Adrenal gland (tissue), 5 donors: Measurements from ENCODE around the gene MARVELD3.

Experiments used
- POLR2A ChIP-seq, 2 donors: fragments of 450-650 bp; IDR thresholded peaks; one replicate each; pipeline ENCODE4 v1.6.1; 2017; ENCODE audit warnings: antibody characterized with exemption in 2 of 2, mild to moderate bottlenecking in 2 of 2, moderate library complexity in 1 of 2
- TF ChIP-seq, protein P1 (sequence below), 6 experiments: fragments of 450-650 bp in 4 of 6; fragments of 200-600 bp in 2 of 6; sonication (generic) in 1 of 6; IDR thresholded peaks; 1 replicate in 5 of 6; 2 replicates in 1 of 6; pipeline versions ENCODE4 v1.5.1 to v1.8.0; 2016 to 2021; ENCODE audit warnings: antibody characterized with exemption in 6 of 6, mild to moderate bottlenecking in 2 of 6, moderate library complexity in 1 of 6
- donor health status: DM: no; HTN: no; CAD: no.

DNA sequence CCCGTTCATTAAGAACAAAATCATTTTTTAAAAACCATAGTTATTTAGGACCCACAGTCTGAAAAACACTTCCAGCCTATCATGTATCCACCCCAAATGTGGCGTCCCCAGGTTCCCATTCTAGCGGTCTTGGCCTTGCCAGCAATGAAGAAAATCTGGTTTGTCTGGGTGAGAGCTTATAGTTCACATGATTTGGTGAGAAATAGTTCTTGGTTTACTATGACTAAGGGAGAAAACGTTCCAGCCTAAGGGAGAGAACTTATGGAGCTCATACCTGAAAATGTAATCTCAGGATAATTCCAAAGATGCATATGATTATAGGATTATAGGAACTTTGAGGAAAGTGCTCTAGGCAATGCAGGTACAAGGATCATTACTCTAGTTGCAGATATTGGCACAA is 4.8 kb downstream of the MARVELD3 start:
- TF ChIP-seq, protein P1, sequence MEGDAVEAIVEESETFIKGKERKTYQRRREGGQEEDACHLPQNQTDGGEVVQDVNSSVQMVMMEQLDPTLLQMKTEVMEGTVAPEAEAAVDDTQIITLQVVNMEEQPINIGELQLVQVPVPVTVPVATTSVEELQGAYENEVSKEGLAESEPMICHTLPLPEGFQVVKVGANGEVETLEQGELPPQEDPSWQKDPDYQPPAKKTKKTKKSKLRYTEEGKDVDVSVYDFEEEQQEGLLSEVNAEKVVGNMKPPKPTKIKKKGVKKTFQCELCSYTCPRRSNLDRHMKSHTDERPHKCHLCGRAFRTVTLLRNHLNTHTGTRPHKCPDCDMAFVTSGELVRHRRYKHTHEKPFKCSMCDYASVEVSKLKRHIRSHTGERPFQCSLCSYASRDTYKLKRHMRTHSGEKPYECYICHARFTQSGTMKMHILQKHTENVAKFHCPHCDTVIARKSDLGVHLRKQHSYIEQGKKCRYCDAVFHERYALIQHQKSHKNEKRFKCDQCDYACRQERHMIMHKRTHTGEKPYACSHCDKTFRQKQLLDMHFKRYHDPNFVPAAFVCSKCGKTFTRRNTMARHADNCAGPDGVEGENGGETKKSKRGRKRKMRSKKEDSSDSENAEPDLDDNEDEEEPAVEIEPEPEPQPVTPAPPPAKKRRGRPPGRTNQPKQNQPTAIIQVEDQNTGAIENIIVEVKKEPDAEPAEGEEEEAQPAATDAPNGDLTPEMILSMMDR (IDR thresholded peaks at IDR 0.05) = no peak
- no peak for TF ChIP-seq POLR2A (IDR thresholded peaks at IDR 0.05)
